ENCODE measurements around the gene SDCCAG8.

Gene SDCCAG8

DNA sequence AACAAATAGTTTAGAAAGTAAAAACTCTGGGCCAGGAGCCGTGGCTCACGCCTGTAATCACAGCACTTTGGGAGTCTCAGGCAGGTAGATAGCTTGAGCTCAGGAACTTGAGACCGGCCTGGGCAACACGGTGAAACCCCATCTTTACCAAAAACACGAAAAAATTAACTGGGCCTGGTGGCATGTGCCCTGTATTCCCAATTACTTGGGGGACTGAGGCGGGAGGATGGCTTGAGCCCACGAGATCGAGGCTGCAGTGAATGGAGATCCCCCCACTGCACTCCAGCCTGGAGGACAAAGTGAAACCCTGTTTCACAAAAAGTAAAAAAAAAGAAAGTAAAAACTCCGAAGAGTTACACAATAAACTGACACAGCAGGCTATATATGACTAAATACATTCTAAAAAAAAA is 11.4 kb upstream of the SDCCAG8 start:
- Mint-ChIP-seq H3K27ac (no peak overlapping the region), H3K9me3 (no peaks in the 10 kb centered on the region), H3K4me3 (no peak overlapping the region), H3K27me3 (no peaks in the 10 kb centered on the region), H3K36me3 (ENCODE audit: insufficient read depth) (peaks cover 5% of the 10 kb centered on the region), H3K4me1 (ENCODE audit: low read depth in 2 of 2) (peaks cover 0 to 6% of the 10 kb centered on the region in 2 donors)
- ATAC-seq (replicated peaks) (no peak), DNase-seq (no peak)

DNA sequence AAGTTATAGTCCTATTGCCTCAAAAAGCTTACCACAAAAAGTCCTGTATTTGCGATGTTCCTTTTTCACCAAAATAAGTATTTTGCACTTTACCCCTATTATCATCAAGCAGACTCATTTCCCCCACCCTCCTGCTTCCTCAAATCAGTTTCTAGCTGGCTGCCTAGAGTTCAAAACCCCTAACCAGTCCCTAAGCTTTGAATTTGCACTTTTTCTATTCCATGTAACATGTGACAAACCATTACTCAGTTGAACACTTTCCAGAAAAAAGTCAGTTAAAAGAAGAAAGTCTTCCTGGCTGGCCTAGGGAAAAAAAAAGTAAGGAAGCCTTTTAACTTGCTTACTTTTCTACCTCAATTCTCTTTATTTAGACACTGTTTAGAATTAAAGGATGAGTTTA is 8.9 kb upstream of the SDCCAG8 start:
- Mint-ChIP-seq H3K27me3 (no peaks in the 10 kb centered on the region), H3K4me3 (no peak overlapping the region), H3K36me3 (ENCODE audit: insufficient read depth) (no peaks in the 10 kb centered on the region), H3K4me1 (ENCODE audit: low read depth in 2 of 2) (peaks cover 0 to 6% of the 10 kb centered on the region in 2 donors), H3K27ac (no peak overlapping the region), H3K9me3 (no peaks in the 10 kb centered on the region)
- ATAC-seq (replicated peaks) (no peak), DNase-seq (no peak)

DNA sequence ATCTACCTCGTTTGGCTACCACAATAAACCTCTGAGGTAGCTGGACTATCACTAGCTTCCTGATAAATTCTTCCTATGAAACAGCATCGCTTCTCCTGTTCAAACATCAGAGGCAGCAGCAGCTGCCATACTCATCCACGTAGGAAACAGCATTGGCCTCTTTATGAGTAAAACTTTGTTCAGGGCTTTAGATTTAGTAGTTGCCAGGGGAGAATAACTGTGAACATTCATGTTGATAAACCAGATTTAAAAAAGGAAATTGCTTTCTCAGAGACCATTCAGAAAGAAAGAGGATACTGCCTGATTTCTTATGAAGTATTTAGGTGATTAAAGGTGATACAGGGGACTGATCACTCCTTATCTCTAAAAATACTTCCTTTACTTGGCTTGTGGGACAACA is 7.9 kb upstream of the SDCCAG8 start:
- ATAC-seq (replicated peaks) (no peak), DNase-seq (no peak)
- no peaks in the 10 kb centered on the region for H3K27me3 Mint-ChIP-seq
- no peak overlapping the region for H3K4me3 Mint-ChIP-seq
- H3K27ac Mint-ChIP-seq = no peak overlapping the region
- H3K36me3 Mint-ChIP-seq (ENCODE audit: insufficient read depth) = no peaks in the 10 kb centered on the region
- H3K9me3 Mint-ChIP-seq = no peaks in the 10 kb centered on the region
- H3K4me1 Mint-ChIP-seq (ENCODE audit: low read depth in 2 of 2) = peaks cover 0 to 6% of the 10 kb centered on the region in 2 donors

DNA sequence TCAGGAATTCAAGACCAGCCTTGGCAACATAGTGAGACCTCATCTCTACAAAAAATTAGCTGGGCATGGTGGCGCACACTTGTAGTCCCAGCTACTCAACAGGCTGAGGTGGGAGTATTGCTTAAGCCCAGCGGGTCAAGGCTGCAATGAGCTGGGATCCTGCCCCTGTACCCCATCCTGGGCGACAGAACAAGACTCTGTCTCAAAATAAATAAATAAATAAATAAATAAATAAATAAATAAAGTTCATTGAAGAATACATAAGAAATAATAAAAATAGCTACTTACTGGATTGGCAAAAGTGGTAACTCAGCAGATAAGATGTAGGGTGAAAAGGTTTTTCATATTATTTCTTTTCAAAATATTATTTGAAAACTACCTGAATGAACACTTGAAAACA is 6.6 kb upstream of the SDCCAG8 start:
- peaks cover 5 to 12% of the 10 kb centered on the region in 2 donors for H3K4me1 Mint-ChIP-seq (ENCODE audit: low read depth in 2 of 2)
- no peaks in the 10 kb centered on the region for H3K9me3 Mint-ChIP-seq
- DNase-seq (no peak), ATAC-seq (replicated peaks) (no peak)
- no peaks in the 10 kb centered on the region for H3K27me3 Mint-ChIP-seq
- no peak overlapping the region for H3K4me3 Mint-ChIP-seq
- H3K36me3 Mint-ChIP-seq (ENCODE audit: insufficient read depth) = peaks cover 3% of the 10 kb centered on the region
- peak overlapping the region in 1 of 2 donors; percentile 3 for H3K27ac Mint-ChIP-seq

DNA sequence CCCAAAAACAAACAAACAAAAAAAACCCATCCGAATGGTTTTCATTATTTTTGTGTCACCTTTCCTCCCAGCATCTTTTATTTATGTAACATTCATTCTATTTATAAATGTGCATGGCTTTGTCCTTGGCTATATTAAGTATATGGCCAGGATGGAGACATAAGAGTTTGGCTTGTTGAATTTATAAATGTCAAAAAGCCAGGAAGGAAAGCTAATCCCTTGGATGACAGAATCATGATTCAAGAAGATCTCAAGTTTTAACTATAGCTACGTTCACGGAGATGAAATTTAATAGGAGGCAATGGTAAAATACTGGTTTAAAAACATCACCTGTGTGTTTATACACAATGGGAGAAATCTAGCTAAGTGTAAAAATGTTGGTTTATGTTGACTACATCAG is 5.7 kb upstream of the SDCCAG8 start:
- DNase-seq = no peak
- ATAC-seq (replicated peaks) = no peak
- H3K27me3 Mint-ChIP-seq = no peaks in the 10 kb centered on the region
- peaks cover 11% of the 10 kb centered on the region for H3K36me3 Mint-ChIP-seq (ENCODE audit: insufficient read depth)
- no peak overlapping the region for H3K4me3 Mint-ChIP-seq
- no peak overlapping the region for H3K27ac Mint-ChIP-seq
- H3K9me3 Mint-ChIP-seq = no peaks in the 10 kb centered on the region
- H3K4me1 Mint-ChIP-seq (ENCODE audit: low read depth in 2 of 2) = peaks cover 11 to 15% of the 10 kb centered on the region in 2 donors

DNA sequence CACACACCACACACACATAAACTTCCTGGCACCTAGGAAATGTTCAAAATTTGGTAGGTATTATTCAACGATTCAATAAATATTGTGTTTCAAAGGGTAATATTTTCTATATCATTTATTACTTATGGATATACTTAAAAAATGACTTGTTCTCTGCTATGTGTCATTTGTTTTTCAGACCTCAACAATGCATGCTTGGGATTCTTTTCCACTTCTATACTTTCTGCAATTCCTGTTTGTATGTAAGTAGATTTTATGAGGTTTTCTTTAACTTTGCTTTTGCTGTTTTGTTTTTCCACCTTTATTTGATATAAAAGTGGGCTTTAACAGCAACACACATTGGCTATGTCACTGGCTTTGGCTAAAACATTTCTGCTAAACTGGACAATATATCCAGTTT is 4.3 kb upstream of the SDCCAG8 start:
- no peaks in the 10 kb centered on the region for H3K27me3 Mint-ChIP-seq
- DNase-seq (no peak), ATAC-seq (replicated peaks) (no peak)
- no peak overlapping the region for H3K27ac Mint-ChIP-seq
- H3K4me1 Mint-ChIP-seq (ENCODE audit: low read depth in 2 of 2) = peaks cover 20 to 27% of the 10 kb centered on the region in 2 donors
- H3K9me3 Mint-ChIP-seq = no peaks in the 10 kb centered on the region
- H3K36me3 Mint-ChIP-seq (ENCODE audit: insufficient read depth) = peaks cover 22% of the 10 kb centered on the region
- H3K4me3 Mint-ChIP-seq = no peak overlapping the region

DNA sequence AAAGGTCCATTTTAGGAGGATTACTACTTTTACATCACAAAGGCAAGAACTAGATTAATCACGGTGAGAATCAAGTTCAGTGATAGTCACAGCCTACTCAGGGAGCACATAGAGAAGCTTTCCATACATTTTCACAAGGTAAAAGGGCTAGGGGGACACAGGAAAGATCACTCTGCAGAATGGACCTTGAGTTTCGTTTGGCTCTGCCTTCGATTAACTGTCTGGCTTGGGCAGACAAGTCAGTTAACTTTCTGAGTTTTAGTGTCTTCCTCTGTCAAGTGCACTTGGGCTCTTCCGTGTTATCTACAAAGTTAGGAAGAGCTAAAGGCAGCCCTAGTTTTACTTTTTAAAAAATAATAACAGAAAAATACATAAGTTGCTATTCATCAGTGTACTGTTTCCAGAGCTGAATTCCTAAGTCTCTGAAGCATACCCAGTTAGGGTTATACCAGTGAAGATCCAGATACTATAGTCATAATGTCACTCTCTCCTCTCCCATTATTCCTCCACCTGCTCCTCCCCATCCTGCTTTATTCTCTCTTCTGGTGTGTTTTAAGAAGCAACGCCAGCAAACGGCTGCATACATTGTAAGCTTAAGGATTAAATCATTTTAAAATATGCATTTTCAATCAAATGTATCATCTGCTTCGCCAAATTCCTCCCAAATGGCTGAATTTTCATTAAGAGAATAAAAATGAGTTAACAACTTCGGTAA is 2.5 kb upstream of the SDCCAG8 start:
- DNase-seq (no peak), ATAC-seq (replicated peaks) (no peak)
- Mint-ChIP-seq H3K9me3 (no peaks in the 10 kb centered on the region), H3K4me3 (peak overlapping the region; percentile 99), H3K4me1 (ENCODE audit: low read depth in 2 of 2) (peaks cover 20 to 25% of the 10 kb centered on the region in 2 donors), H3K36me3 (ENCODE audit: insufficient read depth) (peaks cover 22% of the 10 kb centered on the region), H3K27me3 (no peaks in the 10 kb centered on the region), H3K27ac (peak overlapping the region in 1 of 2 donors; percentile 3)

DNA sequence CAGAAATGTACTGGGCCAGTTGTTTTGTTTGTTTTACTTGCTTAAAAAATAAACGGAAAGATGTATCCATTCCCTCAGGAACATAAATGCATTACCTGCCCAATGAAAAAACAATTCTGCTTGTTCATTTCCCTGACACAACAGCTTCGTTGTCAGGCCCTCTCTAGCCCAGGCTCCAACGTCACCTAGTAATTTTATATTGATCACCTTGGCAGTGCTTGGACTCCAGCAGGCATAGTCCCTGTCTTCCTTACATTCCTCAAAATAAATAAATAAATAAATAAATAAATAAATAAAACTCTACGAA is 2.0 kb upstream of the SDCCAG8 start:
- peak overlapping the region; percentile 99 for H3K4me3 Mint-ChIP-seq
- no peak for ATAC-seq (replicated peaks)
- H3K9me3 Mint-ChIP-seq = no peaks in the 10 kb centered on the region
- DNase-seq = no peak
- H3K27ac Mint-ChIP-seq = peak overlapping the region; percentile 3 to 100
- no peaks in the 10 kb centered on the region for H3K27me3 Mint-ChIP-seq
- peaks cover 22% of the 10 kb centered on the region for H3K36me3 Mint-ChIP-seq (ENCODE audit: insufficient read depth)
- H3K4me1 Mint-ChIP-seq (ENCODE audit: low read depth in 2 of 2) = peaks cover 20 to 24% of the 10 kb centered on the region in 2 donors

DNA sequence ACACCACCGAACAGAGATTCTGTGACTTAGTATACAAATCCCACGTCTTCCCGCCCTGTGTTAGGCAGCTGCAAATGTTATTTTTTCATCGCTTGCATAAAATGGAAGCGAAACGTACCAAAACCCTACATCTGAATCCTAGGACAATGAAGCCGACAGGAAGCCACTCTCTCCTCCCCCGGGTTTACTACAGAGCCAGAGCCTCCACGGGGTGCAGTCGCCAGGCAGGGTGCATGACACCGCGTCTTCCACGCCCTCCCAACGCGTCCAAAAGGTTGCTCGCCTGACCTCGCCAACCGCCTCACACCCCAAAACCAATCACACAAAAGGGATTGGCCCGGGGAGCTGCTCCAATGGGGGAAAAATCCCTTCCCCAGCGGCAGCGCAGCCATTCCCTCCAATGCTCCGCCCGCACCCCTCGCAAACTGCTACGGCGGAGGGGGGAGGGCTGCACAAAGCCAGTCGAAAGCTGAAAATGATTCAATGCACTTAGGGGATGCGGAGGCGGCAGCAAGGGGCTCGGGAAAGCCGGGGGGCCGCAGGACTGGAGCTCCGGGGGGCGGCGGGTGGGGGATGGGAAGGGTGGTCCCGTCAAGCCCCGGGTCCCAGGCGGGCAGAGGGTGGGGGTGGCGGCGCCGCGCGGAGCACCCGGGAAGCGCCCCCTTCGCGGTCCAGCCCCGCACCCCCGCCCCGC is 1.5 kb upstream of the SDCCAG8 start:
- H3K4me3 Mint-ChIP-seq = peak overlapping the region; percentile 99
- H3K4me1 Mint-ChIP-seq (ENCODE audit: low read depth in 2 of 2) = peaks cover 20 to 24% of the 10 kb centered on the region in 2 donors
- peak; percentile 9 for ATAC-seq (replicated peaks)
- no peaks in the 10 kb centered on the region for H3K27me3 Mint-ChIP-seq
- H3K36me3 Mint-ChIP-seq (ENCODE audit: insufficient read depth) = peaks cover 22% of the 10 kb centered on the region
- peak in 2 of 3 experiments; percentile 29 to 35 for DNase-seq
- H3K9me3 Mint-ChIP-seq = no peaks in the 10 kb centered on the region
- H3K27ac Mint-ChIP-seq = peak overlapping the region; percentile 99 to 100

DNA sequence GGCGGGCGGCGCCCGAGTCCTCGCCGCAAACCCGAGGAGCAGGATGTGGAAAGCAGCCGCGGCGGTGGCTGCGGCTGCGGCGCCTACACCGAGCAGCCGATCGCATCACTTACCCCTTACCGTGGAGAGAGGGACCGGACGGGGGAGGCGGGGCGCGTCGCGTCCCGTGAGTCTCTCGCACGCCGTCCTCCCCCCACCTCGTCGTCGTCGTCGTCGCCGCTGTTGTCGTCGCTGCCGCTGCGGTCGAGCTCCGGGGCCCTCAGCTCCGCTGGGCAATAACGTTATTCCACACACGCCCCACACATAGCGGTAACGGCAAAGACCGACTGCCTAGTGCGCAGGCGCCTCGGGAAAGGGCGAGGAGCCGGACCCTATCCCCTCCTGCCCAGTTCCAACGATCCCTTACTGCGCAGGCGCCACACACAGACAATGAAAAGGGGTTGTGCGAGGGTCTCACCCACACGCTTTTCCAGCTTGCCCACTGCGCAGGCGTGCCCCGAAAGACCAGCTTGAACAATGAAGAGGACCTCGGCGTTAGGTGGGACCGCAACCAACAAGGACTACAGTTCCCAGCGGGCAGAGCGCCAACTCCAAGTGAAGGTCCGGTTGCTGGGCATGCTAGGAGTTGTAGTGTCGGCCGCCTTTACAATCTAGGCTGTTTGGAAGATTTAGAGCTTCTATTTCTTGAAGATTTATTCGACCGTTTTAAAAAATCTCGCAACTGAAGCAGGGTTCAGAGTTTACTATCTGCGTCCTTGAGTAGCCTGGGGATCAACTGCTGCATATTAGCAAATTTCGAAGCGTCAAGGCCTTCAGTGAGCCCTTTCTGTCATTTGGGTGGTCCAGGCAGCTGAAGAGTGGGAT is 682 bp upstream of the SDCCAG8 start, which contains the start of gene CEP170:
CEP170 (minus strand) TSS at position 355 of the 864 bp plus-strand sequence. CDS start 30,001 bp downstream, outside the sequence.
- Mint-ChIP-seq H3K36me3 (ENCODE audit: insufficient read depth) (peaks cover 25% of the 10 kb centered on the region), H3K27me3 (no peaks in the 10 kb centered on the region), H3K4me3 (peak within 1 kb of the TSS; percentile 99), H3K9me3 (no peaks in the 10 kb centered on the region), H3K27ac (peak within 1 kb of the TSS; percentile 99 to 100), H3K4me1 (ENCODE audit: low read depth in 2 of 2) (peaks cover 20 to 24% of the 10 kb centered on the region in 2 donors)
- DNase-seq = peak; percentile 86 to 89 (median 88)
- peak; percentile 72 for ATAC-seq (replicated peaks)

DNA sequence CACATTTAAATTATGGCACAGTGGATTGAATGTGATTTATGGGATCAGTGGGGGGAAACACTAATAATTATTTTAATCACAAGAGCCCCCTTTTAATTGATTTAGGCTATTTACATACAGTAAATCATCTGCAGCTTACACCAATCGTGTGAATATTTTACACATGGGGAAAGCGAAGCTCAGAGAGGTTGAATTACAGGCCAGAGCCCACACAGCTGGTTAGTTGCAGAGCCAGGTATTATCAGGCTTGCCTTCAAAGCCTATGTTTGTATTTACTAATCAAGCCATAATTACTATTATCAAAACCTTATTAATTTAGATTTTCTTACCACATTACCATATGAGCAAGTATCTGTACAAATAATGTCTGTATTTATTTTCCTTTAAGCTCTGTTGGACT is 749 bp downstream of the SDCCAG8 start:
- no peak for DNase-seq
- H3K4me3 Mint-ChIP-seq = peak overlapping the region; percentile 99
- no peak for ATAC-seq (replicated peaks)
- H3K27ac Mint-ChIP-seq = peak overlapping the region; percentile 99 to 100
- peaks cover 22 to 24% of the 10 kb centered on the region in 2 donors for H3K4me1 Mint-ChIP-seq (ENCODE audit: low read depth in 2 of 2)
- H3K27me3 Mint-ChIP-seq = no peaks in the 10 kb centered on the region
- H3K9me3 Mint-ChIP-seq = no peaks in the 10 kb centered on the region
- peaks cover 25% of the 10 kb centered on the region for H3K36me3 Mint-ChIP-seq (ENCODE audit: insufficient read depth)

DNA sequence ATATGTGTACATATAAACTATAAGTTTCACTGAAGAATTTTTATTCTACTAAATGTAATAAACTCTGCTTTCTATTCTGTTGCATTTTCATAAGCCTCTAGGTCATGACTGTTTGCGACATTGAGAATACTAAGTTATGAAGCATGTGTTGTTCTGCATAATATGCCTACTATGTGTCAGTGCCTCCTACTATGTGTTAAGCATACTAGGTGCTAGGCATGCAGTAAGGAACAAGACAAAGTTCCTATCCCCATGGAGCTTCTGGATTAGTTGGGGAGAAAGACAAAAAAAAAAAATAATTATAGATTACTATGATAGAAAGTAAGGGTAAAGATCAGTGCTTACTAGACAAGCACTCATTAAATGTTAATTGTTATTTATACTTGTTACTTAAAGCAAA is 1.3 kb downstream of the SDCCAG8 start:
- Mint-ChIP-seq H3K36me3 (ENCODE audit: insufficient read depth) (peaks cover 25% of the 10 kb centered on the region), H3K27ac (no peak overlapping the region), H3K4me3 (peak overlapping the region in 1 of 2 donors; percentile 99), H3K27me3 (no peaks in the 10 kb centered on the region), H3K4me1 (ENCODE audit: low read depth in 2 of 2) (peaks cover 22 to 24% of the 10 kb centered on the region in 2 donors), H3K9me3 (no peaks in the 10 kb centered on the region)
- DNase-seq (no peak), ATAC-seq (replicated peaks) (no peak)

DNA sequence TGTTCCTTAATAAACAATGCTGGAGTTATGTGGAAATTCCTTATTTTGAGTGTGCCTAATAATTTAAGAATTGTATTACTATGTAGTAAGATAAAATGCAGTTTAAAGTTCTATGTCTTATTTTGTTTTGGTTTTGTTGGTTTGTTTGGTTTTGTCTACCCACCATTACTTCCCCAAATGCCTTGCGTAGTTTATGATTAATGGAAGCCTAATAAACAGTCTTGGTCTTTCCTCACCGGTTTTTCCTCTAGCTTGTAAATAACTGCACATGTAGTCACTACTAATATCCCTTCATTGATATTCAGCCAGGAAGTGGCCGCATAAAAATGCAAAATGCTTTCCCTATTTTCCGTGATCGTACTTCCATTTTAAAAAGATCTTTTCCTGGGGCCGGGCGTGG is 2.9 kb downstream of the SDCCAG8 start:
- Mint-ChIP-seq H3K27me3 (no peaks in the 10 kb centered on the region), H3K4me1 (ENCODE audit: low read depth in 2 of 2) (peaks cover 17% of the 10 kb centered on the region in 2 donors), H3K4me3 (no peak overlapping the region), H3K36me3 (ENCODE audit: insufficient read depth) (peaks cover 25% of the 10 kb centered on the region), H3K27ac (no peak overlapping the region), H3K9me3 (no peaks in the 10 kb centered on the region)
- DNase-seq (no peak), ATAC-seq (replicated peaks) (no peak)

Measured in effector memory CD8-positive, alpha-beta T cell (primary cell).